ENCODE data around the gene TMBIM6. TPM values are rescaled to one million over a fixed set of nuclear protein-coding genes. Genes with fewer than 3 reads are reported as not detected.

Gene TMBIM6
- total RNA-seq, 2 experiments from 2014 or later = 437 to 443 TPM

- Mint-ChIP-seq H3K4me3 (no peak overlapping the region), H3K36me3 (ENCODE audit: low read depth) (no peaks in the 10 kb centered on the region), H3K9me3 (peaks cover 5% of the 10 kb centered on the region), H3K27ac (no peak overlapping the region), H3K27me3 (no peaks in the 10 kb centered on the region), H3K4me1 (ENCODE audit: low read depth) (no peaks in the 10 kb centered on the region)
- intact Hi-C loops (cut with micrococcal nuclease) = no loop called here
- POLR2A ChIA-PET = no interaction called here
- DNase-seq (no peak), ATAC-seq (no peak)
- no peak for TF ChIP-seq CTCF (IDR thresholded peaks at IDR 0.05)
- CTCF ChIA-PET = no interaction called here
Measured at GRCh38 chr12:49789992-49790391, 48.6 kb downstream of the TMBIM6 start.

GRCh38 chr12:49790741-49791555, 49.6 kb downstream of the TMBIM6 start:
- POLR2A ChIA-PET = no interaction called here
- Mint-ChIP-seq H3K27ac (no peak overlapping the region), H3K36me3 (ENCODE audit: low read depth) (no peaks in the 10 kb centered on the region), H3K4me3 (no peak overlapping the region), H3K9me3 (peaks cover 5% of the 10 kb centered on the region), H3K27me3 (no peaks in the 10 kb centered on the region), H3K4me1 (ENCODE audit: low read depth) (no peaks in the 10 kb centered on the region)
- no peak for TF ChIP-seq CTCF (IDR thresholded peaks at IDR 0.05)
- ATAC-seq (no peak), DNase-seq (no peak)
- CTCF ChIA-PET = no interaction called here
- intact Hi-C loops (cut with micrococcal nuclease) = no loop called here

- no peak overlapping the region for H3K4me3 Mint-ChIP-seq
- H3K9me3 Mint-ChIP-seq = peaks cover 5% of the 10 kb centered on the region
- POLR2A ChIA-PET = no interaction called here
Measured at GRCh38 chr12:49791700-49792099, 50.3 kb downstream of the TMBIM6 start.

GRCh38 chr12:49792181-49792970, 51.0 kb downstream of the TMBIM6 start:
- intact Hi-C loops (cut with micrococcal nuclease) = no loop called here
- H3K36me3 Mint-ChIP-seq (ENCODE audit: low read depth) = no peaks in the 10 kb centered on the region
- ATAC-seq (no peak), DNase-seq (no peak)
- no peaks in the 10 kb centered on the region for H3K4me1 Mint-ChIP-seq (ENCODE audit: low read depth)
- no peaks in the 10 kb centered on the region for H3K27me3 Mint-ChIP-seq
- CTCF ChIA-PET = no interaction called here
- H3K27ac Mint-ChIP-seq = no peak overlapping the region
- H3K9me3 Mint-ChIP-seq = peaks cover 5% of the 10 kb centered on the region
- no peak for TF ChIP-seq CTCF (IDR thresholded peaks at IDR 0.05)
- H3K4me3 Mint-ChIP-seq = no peak overlapping the region
- POLR2A ChIA-PET = no interaction called here

More at GRCh38 chr12:49791700-49792099, 50.3 kb downstream of the TMBIM6 start:
- ATAC-seq = no peak
- Mint-ChIP-seq H3K36me3 (ENCODE audit: low read depth) (no peaks in the 10 kb centered on the region), H3K4me1 (ENCODE audit: low read depth) (no peaks in the 10 kb centered on the region), H3K27ac (no peak overlapping the region), H3K27me3 (no peaks in the 10 kb centered on the region)
- DNase-seq = no peak
- no peak for TF ChIP-seq CTCF (IDR thresholded peaks at IDR 0.05)
- CTCF ChIA-PET = no interaction called here
- intact Hi-C loops (cut with micrococcal nuclease) = no loop called here

GRCh38 chr12:49792976-49793580, 51.7 kb downstream of the TMBIM6 start:
- POLR2A ChIA-PET = no interaction called here
- H3K9me3 Mint-ChIP-seq = no peaks in the 10 kb centered on the region
- no peak overlapping the region for H3K27ac Mint-ChIP-seq
- TF ChIP-seq CTCF (IDR thresholded peaks at IDR 0.05) = no peak
- CTCF ChIA-PET = no interaction called here
- DNase-seq (no peak), ATAC-seq (no peak)
- H3K36me3 Mint-ChIP-seq (ENCODE audit: low read depth) = no peaks in the 10 kb centered on the region
- intact Hi-C loops (cut with micrococcal nuclease) = no loop called here
- no peaks in the 10 kb centered on the region for H3K4me1 Mint-ChIP-seq (ENCODE audit: low read depth)
- no peaks in the 10 kb centered on the region for H3K27me3 Mint-ChIP-seq
- H3K4me3 Mint-ChIP-seq = no peak overlapping the region

Measured in activated CD8-positive, alpha-beta T cell treated with anti-CD3 and anti-CD28 coated beads for 36 hours (primary cell).